Gastrocnemius medialis (tissue), 4 donors: ENCODE data around the gene NKAPL. TPM values are rescaled to one million over a fixed set of nuclear protein-coding genes. Genes with fewer than 3 reads are reported as not detected.
A peak's percentile ranks its signal among the peaks of the same experiment; 100 is the strongest.

Experiments
- ATAC-seq, 2 donors: fragments of 150-250 bp; one replicate each; pipeline ENCODE4 v1.9.1; 2016
- DNase-seq, 2 donors: peaks; one replicate each; pipeline ENCODE4 v3.0.0-alpha.2; 2019
- H3K27ac ChIP-seq, 4 donors: fragments of 200-600 bp; sonication (generic); 1 replicate in 1 of 4; 2 replicates in 3 of 4; pipeline ENCODE4 v1.5.1; 2016 to 2018; ENCODE audit warnings: mild to moderate bottlenecking in 2 of 4, moderate library complexity in 1 of 4
- H3K27me3 ChIP-seq, 3 donors: fragments of 200-600 bp; sonication (generic) in 2 of 3; 1 replicate in 1 of 3; 2 replicates in 2 of 3; pipeline versions ENCODE4 v1.5.1 to v1.6.0; 2016 to 2019; ENCODE audit warnings: mild to moderate bottlenecking in 1 of 3, moderate library complexity in 1 of 3
- H3K36me3 ChIP-seq, 2 donors: fragments of 200-600 bp; sonication (generic) in 1 of 2; one replicate each; pipeline ENCODE4 v1.5.1; 2017 to 2018
- H3K4me1 ChIP-seq, 2 donors: fragments of 200-600 bp; sonication (generic) in 1 of 2; one replicate each; pipeline ENCODE4 v1.5.1; 2016 to 2017; ENCODE audit warnings: mild to moderate bottlenecking in 2 of 2
- H3K4me3 ChIP-seq, 4 donors: fragments of 200-600 bp; sonication (generic) in 3 of 4; 1 replicate in 1 of 4; 2 replicates in 3 of 4; pipeline ENCODE4 v1.5.1; 2016 to 2019; ENCODE audit warnings: mild to moderate bottlenecking in 2 of 4
- H3K9me3 ChIP-seq, 3 donors: fragments of 200-600 bp; sonication (generic) in 2 of 3; 1 replicate in 1 of 3; 2 replicates in 2 of 3; pipeline ENCODE4 v1.5.1; 2016 to 2019
- CTCF ChIP-seq, 5 experiments: fragments of 450-650 bp in 3 of 5; fragments of 200-600 bp in 2 of 5; sonication (generic) in 2 of 5; IDR thresholded peaks in 4 of 5; conservative IDR thresholded peaks in 1 of 5; 1 replicate in 4 of 5; 2 replicates in 1 of 5; pipeline ENCODE4 v1.5.1; 2016 to 2019; ENCODE audit warnings: antibody characterized with exemption in 5 of 5, mild to moderate bottlenecking in 3 of 5, moderate library complexity in 3 of 5
- POLR2A ChIP-seq, 2 donors: fragments of 450-650 bp; IDR thresholded peaks; one replicate each; pipeline ENCODE4 v1.6.1; 2017; ENCODE audit warnings: antibody characterized with exemption in 2 of 2, mild to moderate bottlenecking in 2 of 2, moderate library complexity in 2 of 2
- in situ Hi-C, 4 donors: fragments of 200-750 bp; cut with MboI; loops; one replicate each; pipeline versions ENCODE4 v1.15.0 to v1.8.0; 2017; ENCODE audit warnings: low sequenced_read_pairs in 4 of 4
- intact Hi-C: fragments of 100-400 bp; cut with DNase I; formaldehyde crosslinking; loops from one replicate; pipeline ENCODE4 v1.15.1; 2023; ENCODE audit warnings: low total_unique reads
- total RNA-seq, 4 donors: library from RNA; depleted of rRNA; stranded (reverse); fragments of >200 nt; gene quantifications; one replicate each; pipeline versions ENCODE4 v1.1.0 to v1.2.3, GENCODE V29; 2016

NKAPL gene
- total RNA-seq, 4 donors from 2014 or later = 1.5 to 10.1 (median 5.6) TPM

- H3K27ac ChIP-seq = peak within 1 kb of the TSS; percentile 63 to 80 (median 71)
- H3K9me3 ChIP-seq = no peaks in the 10 kb centered on the region
- peak; percentile 93 to 99 for ATAC-seq
- peaks cover 13 to 16% of the 10 kb centered on the region in 2 donors for H3K4me1 ChIP-seq
- in situ Hi-C loops (no loop called here), intact Hi-C loops (loop anchor here (1.0 to 2.0 kb wide), 3 partner anchors 28 to 121 kb away; partner anchors contain the start of gene ZKSCAN4)
- DNase-seq = peak; percentile 75 to 83
- no peak for TF ChIP-seq CTCF (IDR thresholded peaks at IDR 0.05 in 4 of 5, conservative IDR thresholded peaks at IDR 0.05 in 1 of 5)
- no peak for TF ChIP-seq POLR2A (IDR thresholded peaks at IDR 0.05)
- H3K27me3 ChIP-seq = peaks cover 0 to 12% (median 6%) of the 10 kb centered on the region in 3 donors
- peak within 1 kb of the TSS; percentile 66 to 88 (median 86) for H3K4me3 ChIP-seq
- peaks cover 0 to 26% of the 10 kb centered on the region in 2 donors for H3K36me3 ChIP-seq
Observed at GRCh38 chr6:28225056-28225834, 33.9 kb upstream of the NKAPL start, which contains the start of gene ZSCAN9. Gene ZSCAN9 (plus strand): TSS chr6:28225275. CDS start chr6:28227085, 1,810 bp downstream.

- Histone ChIP-seq H3K36me3 (peaks cover 3 to 38% of the 10 kb centered on the region in 2 donors), H3K9me3 (no peaks in the 10 kb centered on the region), H3K4me3 (no peak overlapping the region), H3K27ac (no peak overlapping the region), H3K4me1 (peaks cover 13 to 16% of the 10 kb centered on the region in 2 donors), H3K27me3 (peaks cover 0 to 5% (median 0%) of the 10 kb centered on the region in 3 donors)
- intact Hi-C loops = no loop called here
- in situ Hi-C loops = no loop called here
- DNase-seq (no peak), ATAC-seq (no peak)
- TF ChIP-seq POLR2A (IDR thresholded peaks at IDR 0.05) = no peak
- TF ChIP-seq CTCF (IDR thresholded peaks at IDR 0.05 in 4 of 5, conservative IDR thresholded peaks at IDR 0.05 in 1 of 5) = no peak
Observed at GRCh38 chr6:28226460-28226859, 32.6 kb upstream of the NKAPL start.

- Histone ChIP-seq H3K4me3 (no peak overlapping the region), H3K36me3 (peaks cover 5 to 69% of the 10 kb centered on the region in 2 donors), H3K27ac (no peak overlapping the region), H3K9me3 (no peaks in the 10 kb centered on the region), H3K4me1 (no peaks in the 10 kb centered on the region), H3K27me3 (no peaks in the 10 kb centered on the region)
- DNase-seq = no peak
- ATAC-seq = no peak
- TF ChIP-seq CTCF (IDR thresholded peaks at IDR 0.05 in 4 of 5, conservative IDR thresholded peaks at IDR 0.05 in 1 of 5) (no peak), POLR2A (IDR thresholded peaks at IDR 0.05) (no peak)
- in situ Hi-C loops (no loop called here), intact Hi-C loops (no loop called here)
Observed at GRCh38 chr6:28232785-28233184, 26.3 kb upstream of the NKAPL start.

- H3K27me3 ChIP-seq = no peaks in the 10 kb centered on the region
- H3K27ac ChIP-seq = no peak overlapping the region
- no peaks in the 10 kb centered on the region for H3K4me1 ChIP-seq
- no peak overlapping the region for H3K4me3 ChIP-seq
- TF ChIP-seq CTCF (IDR thresholded peaks at IDR 0.05 in 4 of 5, conservative IDR thresholded peaks at IDR 0.05 in 1 of 5) = no peak
- TF ChIP-seq POLR2A (IDR thresholded peaks at IDR 0.05) = no peak
- ATAC-seq (no peak), DNase-seq (no peak)
- in situ Hi-C loops (no loop called here), intact Hi-C loops (no loop called here)
- H3K36me3 ChIP-seq = peaks cover 4 to 37% of the 10 kb centered on the region in 2 donors
- no peaks in the 10 kb centered on the region for H3K9me3 ChIP-seq
Observed at GRCh38 chr6:28235912-28236452, 23.1 kb upstream of the NKAPL start.
